22Rv1 (cell line): ENCODE measurements around the gene APBA3.

Source experiments
- H3K27ac ChIP-seq: fragments of 450-650 bp; 2 replicates; pipeline ENCODE4 v1.5.1; 2017
- ZFX ChIP-seq: fragments of 450-650 bp; IDR thresholded peaks from 2 replicates; pipeline ENCODE4 v1.6.1; 2017; ENCODE audit warnings: antibody characterized with exemption, borderline replicate concordance
- TF ChIP-seq, protein P1 (sequence below): fragments of 450-650 bp; IDR thresholded peaks from 2 replicates; pipeline ENCODE4 v1.5.1; 2017; ENCODE audit warnings: mild to moderate bottlenecking

Gene APBA3

DNA sequence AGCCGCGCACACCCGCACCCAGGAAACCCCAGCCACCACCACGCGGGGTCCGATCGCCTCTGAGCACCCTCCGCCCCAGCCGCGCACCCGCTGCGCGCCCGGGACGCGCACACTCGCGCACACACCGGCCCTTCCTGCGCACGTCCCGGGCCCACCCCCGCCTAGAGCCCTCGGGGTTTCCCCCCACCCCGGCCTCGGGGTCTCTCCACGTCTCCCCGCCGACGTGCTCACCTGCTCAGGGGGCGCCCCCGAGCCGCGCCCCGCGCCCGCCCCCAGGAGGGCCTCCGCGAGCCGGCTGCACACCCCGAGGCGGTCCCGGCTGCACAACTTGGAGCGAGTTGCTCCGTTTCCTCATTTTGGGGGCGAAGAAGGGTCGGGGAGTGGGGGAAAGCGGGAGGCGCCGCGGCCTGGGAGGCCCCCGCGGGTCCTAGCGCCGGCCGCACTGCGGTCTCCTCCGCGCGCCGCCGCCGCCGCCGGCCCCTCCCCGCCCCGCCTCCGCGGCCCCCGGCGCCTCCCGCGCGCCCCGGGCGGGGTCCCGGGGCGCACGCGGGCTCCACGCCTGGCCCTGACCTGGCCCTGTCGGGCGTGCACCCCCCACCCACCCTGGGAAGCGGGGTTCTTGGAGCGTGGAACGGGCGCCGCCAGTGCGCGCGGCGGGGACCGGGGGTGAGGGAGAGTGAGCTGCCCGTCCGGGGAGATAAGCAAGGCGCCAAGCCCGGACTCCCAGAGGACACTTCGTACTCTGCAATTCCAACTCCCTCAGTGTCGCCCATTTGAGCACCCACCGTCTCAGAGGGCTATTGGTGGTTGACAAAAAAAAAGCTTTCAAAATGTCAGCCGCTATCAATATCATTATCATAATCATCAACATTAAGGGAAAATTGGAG is 24.7 kb upstream of the APBA3 start, which contains the start of gene MATK:
Gene MATK, minus strand, starts transcription at position 444 of the 887 bp plus-strand sequence. CDS start 1,246 bp downstream, outside the sequence.
- H3K27ac ChIP-seq: peak within 1 kb of the TSS; percentile 71
- TF ChIP-seq, protein P1, sequence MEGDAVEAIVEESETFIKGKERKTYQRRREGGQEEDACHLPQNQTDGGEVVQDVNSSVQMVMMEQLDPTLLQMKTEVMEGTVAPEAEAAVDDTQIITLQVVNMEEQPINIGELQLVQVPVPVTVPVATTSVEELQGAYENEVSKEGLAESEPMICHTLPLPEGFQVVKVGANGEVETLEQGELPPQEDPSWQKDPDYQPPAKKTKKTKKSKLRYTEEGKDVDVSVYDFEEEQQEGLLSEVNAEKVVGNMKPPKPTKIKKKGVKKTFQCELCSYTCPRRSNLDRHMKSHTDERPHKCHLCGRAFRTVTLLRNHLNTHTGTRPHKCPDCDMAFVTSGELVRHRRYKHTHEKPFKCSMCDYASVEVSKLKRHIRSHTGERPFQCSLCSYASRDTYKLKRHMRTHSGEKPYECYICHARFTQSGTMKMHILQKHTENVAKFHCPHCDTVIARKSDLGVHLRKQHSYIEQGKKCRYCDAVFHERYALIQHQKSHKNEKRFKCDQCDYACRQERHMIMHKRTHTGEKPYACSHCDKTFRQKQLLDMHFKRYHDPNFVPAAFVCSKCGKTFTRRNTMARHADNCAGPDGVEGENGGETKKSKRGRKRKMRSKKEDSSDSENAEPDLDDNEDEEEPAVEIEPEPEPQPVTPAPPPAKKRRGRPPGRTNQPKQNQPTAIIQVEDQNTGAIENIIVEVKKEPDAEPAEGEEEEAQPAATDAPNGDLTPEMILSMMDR: no peak
- no peak for TF ChIP-seq ZFX

DNA sequence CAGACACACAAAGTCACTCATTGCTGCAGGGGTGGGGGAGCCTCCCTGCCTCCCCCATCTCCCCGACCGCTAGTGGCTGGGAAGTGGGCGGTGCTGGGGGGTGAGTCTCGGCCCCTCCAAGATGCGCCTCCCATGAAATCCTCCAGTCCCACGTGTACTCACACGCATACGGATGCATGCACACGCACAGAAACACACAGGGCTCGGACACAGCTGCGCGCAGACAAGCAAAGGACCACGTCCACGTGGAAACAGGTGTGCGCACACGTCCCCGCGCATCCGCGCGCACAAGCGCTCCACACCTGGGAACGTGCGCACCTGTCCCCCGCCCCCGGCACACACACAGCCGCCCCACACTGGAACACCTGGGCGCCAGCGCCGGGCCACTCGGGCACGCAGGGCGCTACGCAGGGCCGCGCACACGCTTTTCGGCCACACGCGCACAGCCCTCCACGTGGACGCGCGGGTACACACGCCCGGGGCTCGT is 24.0 kb upstream of the APBA3 start:
- no peak for TF ChIP-seq ZFX
- TF ChIP-seq, protein P1: no peak
- H3K27ac ChIP-seq: peak overlapping the region; percentile 71

DNA sequence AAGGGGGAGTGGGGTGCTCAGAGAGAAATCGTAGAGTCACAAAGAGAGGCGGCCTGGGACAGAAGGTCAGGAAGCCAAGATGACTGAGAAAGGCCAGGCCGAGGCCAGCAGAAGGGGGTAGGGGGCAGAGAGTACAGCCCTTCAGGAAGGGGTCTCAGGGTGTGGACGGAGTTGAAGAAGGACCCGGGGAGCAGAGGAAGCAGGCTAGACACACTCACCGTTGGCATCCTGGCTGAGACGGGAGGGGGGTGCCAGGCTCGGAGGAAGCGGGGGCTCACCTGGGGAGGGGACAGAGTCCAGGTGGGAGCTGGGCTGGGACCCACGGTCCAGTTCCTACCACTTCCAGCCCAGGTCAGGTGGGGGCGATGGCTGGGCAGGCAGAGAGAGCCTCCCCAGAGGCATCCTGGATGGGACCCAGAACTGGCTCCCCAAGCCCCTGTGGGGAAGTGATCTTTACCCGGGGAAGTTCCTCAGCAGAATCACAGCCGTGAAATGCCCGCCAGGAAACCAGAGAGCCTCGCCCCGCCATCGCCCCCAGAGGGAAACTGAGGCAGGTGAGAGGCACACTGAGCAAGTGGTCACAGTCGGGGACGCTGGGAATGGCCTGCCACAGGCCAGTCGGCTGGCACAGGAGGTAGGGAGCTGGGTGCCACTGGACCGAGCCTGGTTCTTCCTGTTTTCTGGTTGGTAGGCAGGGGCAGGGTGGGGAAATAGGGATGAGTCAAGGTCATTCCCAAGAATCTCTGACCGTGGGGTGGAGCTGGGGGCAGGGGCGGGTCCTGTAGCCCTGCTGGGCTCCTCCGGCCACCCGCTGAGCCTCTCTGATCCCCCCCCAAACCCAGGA is 23.3 kb upstream of the APBA3 start:
- TF ChIP-seq, protein P1: no peak
- no peak for TF ChIP-seq ZFX
- H3K27ac ChIP-seq: peak overlapping the region; percentile 71

DNA sequence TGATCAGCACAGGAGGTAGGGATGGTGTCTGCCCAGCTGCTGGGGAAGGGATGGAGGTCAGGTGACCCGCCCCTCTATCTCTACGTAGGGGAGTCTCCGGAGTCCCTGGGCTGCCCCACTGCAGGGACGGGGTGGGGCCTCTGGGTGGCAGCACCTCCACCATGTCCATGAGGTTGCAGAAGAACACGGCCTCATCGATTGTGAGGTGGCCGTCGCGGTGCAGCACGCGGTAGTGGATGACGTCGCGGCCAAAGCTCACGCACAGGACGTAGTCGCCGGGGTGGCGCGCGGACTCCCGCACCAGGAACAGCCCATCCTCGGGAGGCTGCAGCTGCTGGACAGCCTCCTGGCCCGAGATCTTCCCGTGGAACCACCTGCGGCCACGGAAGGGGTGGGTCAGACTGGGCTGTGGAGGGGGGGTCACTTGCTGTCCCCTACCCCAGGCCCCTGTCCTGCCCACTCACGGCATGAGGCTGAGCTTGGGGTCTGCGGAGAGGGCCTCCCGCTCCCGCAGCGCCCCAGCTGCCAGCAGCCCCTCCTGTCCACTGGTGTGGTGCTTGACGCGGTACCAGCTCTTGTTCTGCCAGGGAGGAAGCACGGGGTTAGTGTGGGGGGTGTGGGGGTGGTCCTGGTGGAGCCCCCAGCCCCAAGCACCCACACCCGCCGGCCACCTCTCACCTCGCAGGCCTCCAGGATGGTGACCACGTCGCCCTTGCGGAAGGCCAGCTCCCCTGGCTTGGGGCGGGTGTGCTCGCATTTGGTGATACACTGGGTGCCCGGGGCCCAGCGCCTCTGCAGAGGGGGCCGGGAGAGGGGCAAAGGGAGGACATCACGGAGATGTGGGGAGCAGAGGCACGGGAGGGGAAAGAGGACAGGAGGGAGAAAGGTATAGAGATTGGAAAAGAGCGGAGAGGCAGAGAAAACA is 22.4 kb upstream of the APBA3 start:
- TF ChIP-seq ZFX: no peak
- TF ChIP-seq, protein P1: peak; percentile 26

DNA sequence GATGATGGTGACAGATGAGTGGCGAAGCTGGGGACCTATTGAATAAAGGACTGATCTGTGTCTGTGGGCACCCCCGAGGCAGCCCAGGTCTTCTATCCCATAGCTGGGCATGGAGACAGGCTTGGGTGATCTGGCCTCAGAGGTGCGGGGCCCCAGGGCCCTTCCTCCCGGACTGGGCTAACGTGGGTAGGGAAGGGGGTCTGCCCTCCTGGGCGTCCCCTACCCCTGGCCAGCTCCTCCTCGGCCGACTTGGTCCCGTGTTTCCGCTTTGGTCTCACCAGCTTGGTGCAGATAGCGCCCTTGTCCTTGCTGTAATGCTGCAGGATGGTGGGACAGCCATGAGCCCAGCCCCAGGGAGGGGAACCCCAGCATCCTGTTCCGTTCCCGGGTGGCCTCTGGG is 21.4 kb upstream of the APBA3 start:
- no peak overlapping the region for H3K27ac ChIP-seq

More for the DNA sequence above, 22.4 kb upstream of the APBA3 start:
- H3K27ac ChIP-seq: no peak overlapping the region

DNA sequence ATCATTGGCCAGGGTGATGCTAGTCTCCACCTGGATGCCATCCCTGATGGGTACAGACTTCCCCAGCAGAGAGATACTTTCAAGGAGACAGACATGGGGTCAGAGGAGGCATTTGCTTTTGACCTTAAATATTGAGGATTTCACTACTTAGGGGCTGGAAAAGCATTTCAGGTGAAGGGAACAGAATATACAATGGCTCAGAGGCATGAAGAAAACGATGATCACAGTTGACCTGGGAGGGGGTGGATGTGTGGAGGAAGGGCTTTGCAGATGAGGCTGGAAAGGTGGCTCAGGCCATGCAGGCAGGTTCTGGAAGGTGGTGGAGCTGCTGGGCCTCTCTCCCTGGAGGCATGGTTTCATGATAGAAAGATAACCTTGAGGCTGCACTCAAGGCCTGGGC is 20.8 kb upstream of the APBA3 start:
- no peak overlapping the region for H3K27ac ChIP-seq
- TF ChIP-seq, protein P1: no peak
- TF ChIP-seq ZFX: no peak

More for the DNA sequence above, 21.4 kb upstream of the APBA3 start:
- TF ChIP-seq ZFX: no peak
- TF ChIP-seq, protein P1: no peak
